CD4-positive, alpha-beta T cell treated with Interleukin-6 for 4 hours (primary cell): Measurements from ENCODE around the gene ACVR2B.
"Not testable (repeated sequence)": the region's sequence is repeated elsewhere in the genome, so short reads cannot be mapped to it uniquely, and the experiment has no call there.

Source experiments
- DNase-seq: peaks from one replicate; pipeline ENCODE4 v3.0.0-alpha.2; 2020; ENCODE audit warnings: mixed read lengths

Gene ACVR2B

GRCh38 chr3:38453075-38453912 is at the start of gene ACVR2B:
Gene ACVR2B (plus strand): TSS chr3:38453890. CDS start chr3:38454323, 433 bp downstream.
- DNase-seq: peak; percentile 87

GRCh38 chr3:38404286-38404685 is 49.4 kb upstream of the ACVR2B start:
- DNase-seq: no peak

- DNase-seq: no peak
Observed at GRCh38 chr3:38411591-38411990, 42.1 kb upstream of the ACVR2B start.

GRCh38 chr3:38420758-38421157 is 32.9 kb upstream of the ACVR2B start:
- DNase-seq: not testable (repeated sequence)

GRCh38 chr3:38421679-38422336 is 31.9 kb upstream of the ACVR2B start:
- no peak for DNase-seq

- DNase-seq: peak; percentile 18
Observed at GRCh38 chr3:38426798-38427426, 26.8 kb upstream of the ACVR2B start.

- not testable (repeated sequence) for DNase-seq
Observed at GRCh38 chr3:38432871-38433658, 20.6 kb upstream of the ACVR2B start.

- DNase-seq: not testable (repeated sequence)
Observed at GRCh38 chr3:38433661-38434060, 20.0 kb upstream of the ACVR2B start.

GRCh38 chr3:38438436-38439069 is 15.1 kb upstream of the ACVR2B start:
- peak; percentile 40 for DNase-seq

- DNase-seq: not testable (repeated sequence)
Observed at GRCh38 chr3:38443205-38443604, 10.5 kb upstream of the ACVR2B start.

- no peak for DNase-seq
Observed at GRCh38 chr3:38446085-38446686, 7.5 kb upstream of the ACVR2B start.

- no peak for DNase-seq
Observed at GRCh38 chr3:38446812-38447211, 6.9 kb upstream of the ACVR2B start.

- DNase-seq: no peak
Observed at GRCh38 chr3:38450853-38451252, 2.8 kb upstream of the ACVR2B start.

- DNase-seq: no peak
Observed at GRCh38 chr3:38453913-38454177, 155 bp downstream of the ACVR2B start.

GRCh38 chr3:38454178-38454883 is 641 bp downstream of the ACVR2B start:
- DNase-seq: peak; percentile 41

GRCh38 chr3:38454884-38455638 is 1.4 kb downstream of the ACVR2B start:
- DNase-seq: peak; percentile 58

- DNase-seq: no peak
Observed at GRCh38 chr3:38455639-38456430, 2.1 kb downstream of the ACVR2B start.

- no peak for DNase-seq
Observed at GRCh38 chr3:38457111-38458003, 3.7 kb downstream of the ACVR2B start.
